T-helper 22 cell (primary cell): Measurements from ENCODE around the gene REXO1.
A peak's percentile ranks its signal among the peaks of the same experiment; 100 is the strongest.
"Not testable (repeated sequence)": the region's sequence is repeated elsewhere in the genome, so short reads cannot be mapped to it uniquely, and the experiment has no call there.

Experiments
- DNase-seq: peaks from one replicate; pipeline ENCODE4 v3.0.0-alpha.2; 2020; ENCODE audit warnings: low read depth

REXO1 gene

DNA sequence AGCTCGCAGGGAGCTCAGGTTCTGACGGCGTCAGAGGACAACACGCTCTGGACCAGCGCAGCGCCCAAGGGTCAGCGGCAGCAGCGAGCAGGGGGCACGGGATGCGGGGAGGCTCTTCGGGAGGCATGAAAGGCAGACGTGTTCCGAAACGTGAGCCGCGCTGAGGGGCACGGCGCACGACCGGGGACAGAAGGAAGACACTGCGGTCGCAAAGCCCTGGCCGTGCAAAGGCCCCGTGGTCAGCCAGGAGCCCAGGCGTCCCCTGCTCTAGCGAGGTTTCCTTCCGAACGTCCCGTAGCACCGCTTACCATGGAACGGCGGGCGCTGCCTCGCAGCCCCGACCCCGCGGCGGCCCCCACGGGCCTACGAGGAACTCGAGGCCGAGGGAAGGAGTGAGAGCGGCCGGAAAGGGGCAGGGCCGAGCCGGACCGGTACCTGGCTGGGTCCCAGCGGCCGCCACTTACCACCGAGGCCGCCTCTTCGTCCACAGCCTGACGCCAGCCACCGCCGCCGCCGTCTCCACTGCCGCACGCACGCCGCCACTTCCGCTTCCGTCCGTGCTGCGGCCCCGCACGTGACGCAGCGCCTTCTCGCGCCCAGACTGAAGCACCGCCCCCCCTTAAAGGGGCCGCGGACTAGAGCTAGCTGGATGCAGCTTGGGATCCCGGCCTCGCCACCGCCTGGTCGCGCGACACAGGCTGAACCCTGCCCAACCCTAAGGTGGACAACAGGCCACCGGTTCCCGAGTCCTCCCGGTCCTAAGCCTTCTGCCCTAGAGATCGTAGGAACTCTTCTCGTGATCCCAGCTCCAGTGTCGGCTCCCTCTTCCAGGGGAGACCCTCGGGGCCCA, 27.6 kb upstream of the REXO1 start:
- DNase-seq = peak; percentile 79

DNA sequence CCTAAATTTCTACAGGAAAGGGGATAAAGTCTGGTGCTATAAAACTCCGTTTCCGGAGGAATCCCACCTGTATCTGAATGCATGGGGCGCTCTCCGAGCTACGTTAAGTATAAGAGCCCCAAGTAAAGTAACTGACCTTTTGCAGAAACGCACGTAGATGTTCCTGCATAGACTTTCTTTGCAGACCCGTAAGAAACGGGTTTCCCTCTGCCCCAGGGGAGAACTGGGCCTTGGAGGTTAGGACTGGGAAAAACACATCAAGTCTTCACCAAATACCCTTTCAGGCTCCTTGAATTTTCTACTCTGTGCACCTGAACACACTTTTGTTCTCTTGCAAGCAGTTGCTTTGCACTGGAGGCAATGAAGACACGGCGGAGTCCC, 27.0 kb upstream of the REXO1 start:
- DNase-seq = not testable (repeated sequence)

- DNase-seq = no peak
These were observed 26.4 kb upstream of the REXO1 start for GRCh38 chr19:1874554-1875185.

DNA sequence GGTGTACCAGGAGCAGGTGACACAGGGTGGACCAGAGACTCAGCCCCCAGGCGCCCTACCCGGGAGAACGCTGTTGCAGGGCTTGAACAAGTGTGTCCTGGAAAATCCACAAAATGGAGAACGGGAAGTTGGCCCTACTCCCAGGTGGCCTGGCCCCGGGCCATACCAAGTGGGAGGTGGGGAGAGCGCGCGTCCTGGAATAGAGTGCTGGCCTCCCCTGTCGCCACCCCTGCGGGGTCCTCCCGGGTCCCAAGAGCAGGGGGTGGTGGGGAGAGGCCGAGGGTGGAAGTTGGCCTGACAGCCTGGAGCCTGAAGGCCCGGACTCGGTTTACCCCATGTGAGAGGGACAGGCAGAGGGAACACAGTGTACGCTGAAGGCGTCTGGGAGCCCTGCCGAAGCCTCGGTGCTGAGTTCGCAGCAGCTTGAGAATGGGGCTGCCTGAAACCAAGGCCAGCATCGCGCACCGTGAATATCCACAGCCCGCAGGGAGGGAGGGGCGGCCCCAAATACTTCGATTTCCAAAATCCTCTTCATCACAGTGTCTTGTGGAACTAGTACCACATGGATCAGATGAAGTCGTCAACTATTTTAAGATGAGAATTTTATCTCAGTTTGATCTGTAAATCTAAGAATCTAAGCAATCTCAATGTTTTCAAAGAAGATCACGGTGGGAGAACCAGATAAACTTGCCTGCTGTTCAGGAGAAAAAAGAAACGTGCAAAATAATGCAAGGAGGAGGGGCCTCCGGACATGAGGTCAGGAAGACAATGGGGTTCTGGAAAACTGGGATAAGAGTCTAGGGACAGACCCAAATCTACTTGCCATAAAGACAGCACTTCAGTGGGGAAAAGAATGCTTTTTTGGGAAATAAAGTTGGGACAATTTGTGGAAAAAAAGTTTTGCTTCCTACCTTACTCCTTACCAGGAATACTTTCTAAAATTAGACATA, 25.5 kb upstream of the REXO1 start:
- no peak for DNase-seq

- DNase-seq = no peak
These were observed 24.7 kb upstream of the REXO1 start for GRCh38 chr19:1872807-1873523.

GRCh38 chr19:1871630-1872029, 23.3 kb upstream of the REXO1 start:
- no peak for DNase-seq

DNA sequence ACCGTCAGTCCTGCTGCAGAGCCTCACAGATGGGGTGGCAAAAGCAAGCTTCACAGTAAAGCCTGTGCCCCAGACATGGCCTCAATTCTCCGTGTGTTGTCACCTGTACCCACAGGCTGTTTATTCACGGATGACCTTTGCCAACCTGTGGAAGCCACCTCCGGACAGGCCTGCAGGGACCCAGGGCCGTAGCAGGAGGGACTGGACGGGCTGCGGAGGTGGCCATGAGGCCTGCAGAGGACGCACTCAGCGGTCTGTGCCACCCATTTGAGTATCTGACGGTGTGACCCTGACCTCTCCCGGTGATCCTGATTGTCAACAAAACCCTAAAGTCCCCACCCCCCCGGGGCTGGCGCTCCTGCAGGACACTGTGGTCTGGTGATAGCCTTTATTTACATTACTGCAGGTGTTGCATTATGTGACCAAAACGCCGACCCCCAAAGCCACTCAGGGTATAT, 22.9 kb upstream of the REXO1 start:
- no peak for DNase-seq

- no peak for DNase-seq
These were observed 20.7 kb upstream of the REXO1 start for GRCh38 chr19:1868971-1869370.

GRCh38 chr19:1867349-1867724, 19.1 kb upstream of the REXO1 start:
- no peak for DNase-seq

DNA sequence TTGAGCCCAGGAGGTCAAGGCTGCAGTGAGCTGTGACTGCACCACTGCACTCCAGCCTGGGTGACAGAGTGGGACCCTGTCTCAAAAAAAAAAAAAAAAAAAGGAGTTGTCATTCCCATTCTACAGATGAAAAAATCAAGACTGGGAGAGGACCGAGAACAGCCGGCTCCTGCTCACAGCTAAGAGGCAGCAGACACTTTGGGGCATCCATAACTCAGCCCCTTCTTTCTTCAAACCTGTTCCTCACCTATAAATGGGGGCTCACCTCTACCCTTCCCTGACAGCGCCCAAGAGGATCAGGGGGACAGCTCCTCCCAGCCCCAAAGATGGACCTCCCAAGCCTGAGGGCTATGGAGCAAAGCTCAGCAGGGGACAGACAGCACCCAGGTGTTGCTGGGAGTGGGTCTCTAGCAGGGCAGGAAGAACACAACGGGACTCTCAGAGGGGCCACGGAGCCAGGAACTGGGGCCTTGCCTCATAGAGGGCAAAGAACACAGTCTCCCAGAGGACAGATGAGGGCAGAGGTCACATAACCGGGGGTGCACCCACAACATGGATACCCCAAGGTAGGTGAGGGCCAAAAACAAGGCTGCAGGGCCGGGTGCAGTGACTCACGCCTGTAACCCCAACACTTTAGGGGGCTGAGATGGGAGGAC, 18.5 kb upstream of the REXO1 start:
- no peak for DNase-seq

GRCh38 chr19:1865172-1866010, 17.1 kb upstream of the REXO1 start:
- DNase-seq = no peak

- DNase-seq = no peak
These were observed 16.3 kb upstream of the REXO1 start for GRCh38 chr19:1864480-1865171.

GRCh38 chr19:1863638-1864479, 15.6 kb upstream of the REXO1 start:
- DNase-seq = peak; percentile 87

- DNase-seq = no peak
These were observed 15.0 kb upstream of the REXO1 start, which contains the start of gene KLF16 for GRCh38 chr19:1863328-1863637. Gene KLF16, minus strand, starts transcription at chr19:1863579. Its CDS starts 82 bp downstream, at chr19:1863497.

DNA sequence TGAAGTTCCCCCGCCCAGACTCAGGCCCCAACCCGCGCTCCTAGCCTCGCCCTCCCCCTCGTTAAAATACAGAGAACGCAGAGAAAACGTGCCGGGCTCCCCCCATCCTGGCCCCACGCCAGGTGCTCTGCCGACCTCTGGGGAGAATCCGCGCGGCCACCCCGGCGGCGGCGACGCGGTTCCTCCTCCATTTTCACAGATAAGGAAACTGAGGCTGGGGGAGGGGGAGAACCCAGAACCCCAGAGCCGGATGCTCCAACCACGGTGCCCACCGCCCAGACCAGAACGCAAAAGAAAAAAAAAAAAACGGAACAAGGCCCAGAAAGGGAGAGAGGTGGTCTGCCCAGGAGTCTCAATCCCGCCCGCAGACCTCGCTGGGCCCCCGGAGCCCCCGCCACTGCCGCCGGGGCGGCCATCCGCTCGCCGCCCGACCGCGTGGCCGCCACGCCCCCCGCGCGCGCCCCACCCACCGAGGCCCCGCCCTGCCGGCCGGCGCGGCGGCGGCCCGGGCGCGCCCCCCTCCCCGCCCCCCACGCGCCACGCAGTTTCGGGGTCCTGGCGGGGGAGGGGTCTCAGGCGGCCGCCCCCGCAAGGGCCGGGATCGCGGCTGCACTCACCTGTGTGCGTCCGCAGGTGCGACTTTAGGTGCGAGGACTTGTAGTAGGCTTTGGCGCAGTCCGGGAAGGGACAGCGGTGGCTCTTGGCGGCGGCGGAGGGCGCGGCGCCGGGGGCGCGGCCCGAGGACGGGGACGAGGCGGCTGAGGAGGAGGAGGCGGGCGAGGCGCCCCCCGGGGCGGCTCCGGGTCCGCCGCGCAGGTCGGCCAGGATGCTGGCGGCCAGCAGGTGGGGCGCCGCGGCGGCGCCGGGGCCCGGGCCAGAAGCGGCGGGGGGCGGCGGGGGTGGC, 14.4 kb upstream of the REXO1 start:
- peak; percentile 52 for DNase-seq

DNA sequence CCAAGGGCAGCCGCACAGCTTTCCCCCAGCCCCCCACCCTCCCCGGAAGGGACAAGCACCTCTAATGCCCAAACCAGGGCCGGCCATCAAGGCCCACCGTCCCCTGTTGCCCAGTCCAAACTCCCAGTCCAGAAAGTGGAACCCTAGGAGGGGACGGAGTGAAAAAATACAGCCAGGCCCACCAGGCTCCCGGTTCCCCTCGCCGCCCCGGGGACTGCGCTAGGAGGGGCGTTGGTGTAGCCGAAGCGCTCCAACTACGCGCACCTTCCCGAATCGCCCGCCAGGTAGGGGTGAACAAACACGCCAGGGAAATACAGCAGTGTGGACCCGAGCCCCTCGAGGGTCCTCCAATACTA, 13.8 kb upstream of the REXO1 start:
- no peak for DNase-seq

- no peak for DNase-seq
These were observed 13.3 kb upstream of the REXO1 start for GRCh38 chr19:1861599-1862031.
